Right cardiac atrium (tissue), 5 donors: Measurements from ENCODE around the gene RYR1. TPM values are rescaled to one million over a fixed set of nuclear protein-coding genes. Genes with fewer than 3 reads are reported as not detected.
"Not testable (repeated sequence)": the region's sequence is repeated elsewhere in the genome, so short reads cannot be mapped to it uniquely, and the experiment has no call there.

Experiments used
- ATAC-seq, 2 donors: fragments of 200-7000 bp; cut with Tn5 transposase; one replicate each; pipeline versions ENCODE4 v1.8.0 to v1.9.1; 2020; ENCODE audit warnings: moderate library complexity in 2 of 2, mild to moderate bottlenecking in 1 of 2
- DNase-seq, 3 donors: peaks; one replicate each; pipeline ENCODE4 v3.0.0-alpha.2; 2020
- H3K27ac ChIP-seq: one replicate; pipeline ENCODE4 v1.5.1; 2013; ENCODE audit warnings: mild to moderate bottlenecking, low read length, control low read depth, moderate library complexity
- H3K27me3 ChIP-seq: one replicate; pipeline ENCODE4 v1.6.1; 2013; ENCODE audit not compliant: control insufficient read depth, insufficient read depth
- H3K4me1 ChIP-seq: one replicate; pipeline ENCODE4 v1.6.1; 2013; ENCODE audit warnings: low read length; ENCODE audit not compliant: control insufficient read depth, insufficient read depth
- H3K4me3 ChIP-seq: one replicate; pipeline ENCODE4 v1.5.1; 2013; ENCODE audit warnings: low read length, control low read depth
- H3K9me3 ChIP-seq: one replicate; pipeline ENCODE4 v1.6.1; 2013; ENCODE audit warnings: low read length; ENCODE audit not compliant: control insufficient read depth
- WGBS: extraction: QIAGEN DNeasy Blood & Tissue Kit; methylation state at CpG from one replicate; pipeline ENCODE4 v1.1.7; 2013; 5-methylcytosine and 5-hydroxymethylcytosine counted together
- intact Hi-C, 4 donors: fragments of 100-400 bp; cut with DNase I; formaldehyde crosslinking; loops; one replicate each; pipeline versions ENCODE4 v1.11.0 to v1.14.0; 2022 to 2023
- polyA plus RNA-seq: library from polyadenylated mRNA; stranded (reverse); fragments of 200-250 nt; gene quantifications from one replicate; pipeline ENCODE4 v1.2.3, GENCODE V29; 2013
- total RNA-seq, 4 donors: library from RNA; stranded (reverse); fragmentation: NEBNext Ultra II Directional; extraction: Animal tissue kit (Norgen Biotek cat#: 25700); gene quantifications; one replicate each; pipeline ENCODE4 v1.2.1, GENCODE V29; 2021
- donor health status: healthy with polysubstance abuse.
- donor health status: DM: no; HTN: yes; CAD: no.
- donor health status: DM: no; HTN: no; CAD: no.
- donor health status: DM: no; HTN: yes; CAD: no; lungs with severe emphysema.
- donor health status: DM: yes; HTN: yes; CAD: no.

RYR1 gene
- total and polyA plus RNA-seq, 5 donors = 0.80 to 1.6 (median 1.1) TPM

GRCh38 chr19:38466050-38466449 is 32.6 kb downstream of the RYR1 start:
- Histone ChIP-seq H3K27me3 (no peaks in the 10 kb centered on the region), H3K4me1 (no peaks in the 10 kb centered on the region), H3K27ac (no peak overlapping the region), H3K4me3 (no peak overlapping the region), H3K9me3 (no peaks in the 10 kb centered on the region)
- no peak for ATAC-seq
- intact Hi-C loops = no loop called here
- 93% methylated on average over 26 of the region's 26 CpGs for WGBS
- no peak for DNase-seq

DNA sequence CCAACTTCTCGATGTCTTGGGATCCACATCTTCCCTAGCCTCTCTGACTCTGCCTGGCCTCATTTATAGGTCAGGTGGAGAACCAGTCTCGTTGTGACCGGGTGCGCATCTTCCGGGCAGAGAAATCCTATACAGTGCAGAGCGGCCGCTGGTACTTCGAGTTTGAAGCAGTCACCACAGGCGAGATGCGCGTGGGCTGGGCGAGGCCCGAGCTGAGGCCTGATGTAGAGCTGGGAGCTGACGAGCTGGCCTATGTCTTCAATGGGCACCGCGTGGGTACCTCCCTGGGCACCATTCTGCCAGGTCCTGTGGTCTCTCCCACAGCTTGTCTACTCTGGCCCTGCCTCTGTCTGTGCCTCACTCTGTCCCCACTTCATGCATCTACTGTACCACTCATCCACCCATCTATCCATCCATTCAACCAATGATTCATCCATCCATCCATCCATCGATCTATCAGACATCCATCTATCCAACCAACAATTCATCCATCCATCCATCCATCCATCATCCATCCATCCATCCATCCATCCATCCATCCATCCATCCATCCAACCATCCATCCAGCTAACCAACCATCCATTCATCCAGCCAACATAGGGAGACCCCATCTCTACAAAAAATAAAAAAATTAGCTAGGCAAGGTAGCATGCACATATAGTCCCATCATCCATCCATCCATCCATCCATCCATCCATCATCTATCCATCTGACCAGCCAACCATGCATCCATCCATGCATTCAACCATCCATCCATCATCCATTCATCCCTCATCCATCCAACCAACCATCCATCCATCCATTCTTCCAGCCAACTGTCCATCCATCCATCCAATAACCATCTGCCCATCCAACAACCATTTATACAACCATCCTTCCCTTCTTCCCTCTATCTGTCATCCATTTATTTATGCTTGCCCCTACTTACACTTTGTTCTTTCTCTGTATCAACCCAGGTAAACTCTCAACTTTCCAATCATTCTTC is 34.3 kb downstream of the RYR1 start:
- intact Hi-C loops = no loop called here
- Histone ChIP-seq H3K4me3 (no peak overlapping the region), H3K4me1 (no peaks in the 10 kb centered on the region), H3K27me3 (no peaks in the 10 kb centered on the region), H3K9me3 (no peaks in the 10 kb centered on the region), H3K27ac (no peak overlapping the region)
- ATAC-seq (no peak), DNase-seq (no peak)
- WGBS = 94% methylated on average over 17 of the region's 17 CpGs

DNA sequence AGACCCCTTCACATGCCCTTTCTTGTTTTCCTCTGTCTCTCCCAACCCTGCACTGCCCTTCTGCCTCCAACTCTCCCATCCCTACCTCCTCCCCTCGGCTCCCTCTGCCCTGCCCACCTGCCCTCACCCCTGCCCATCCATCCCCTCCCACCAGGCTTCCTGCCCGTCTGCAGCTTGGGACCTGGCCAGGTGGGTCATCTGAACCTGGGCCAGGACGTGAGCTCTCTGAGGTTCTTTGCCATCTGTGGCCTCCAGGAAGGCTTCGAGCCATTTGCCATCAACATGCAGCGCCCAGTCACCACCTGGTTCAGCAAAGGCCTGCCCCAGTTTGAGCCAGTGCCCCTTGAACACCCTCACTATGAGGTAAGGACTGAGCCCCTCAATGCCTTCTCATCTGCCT is 35.7 kb downstream of the RYR1 start:
- WGBS = 66% methylated on average over 5 of the region's 5 CpGs

DNA sequence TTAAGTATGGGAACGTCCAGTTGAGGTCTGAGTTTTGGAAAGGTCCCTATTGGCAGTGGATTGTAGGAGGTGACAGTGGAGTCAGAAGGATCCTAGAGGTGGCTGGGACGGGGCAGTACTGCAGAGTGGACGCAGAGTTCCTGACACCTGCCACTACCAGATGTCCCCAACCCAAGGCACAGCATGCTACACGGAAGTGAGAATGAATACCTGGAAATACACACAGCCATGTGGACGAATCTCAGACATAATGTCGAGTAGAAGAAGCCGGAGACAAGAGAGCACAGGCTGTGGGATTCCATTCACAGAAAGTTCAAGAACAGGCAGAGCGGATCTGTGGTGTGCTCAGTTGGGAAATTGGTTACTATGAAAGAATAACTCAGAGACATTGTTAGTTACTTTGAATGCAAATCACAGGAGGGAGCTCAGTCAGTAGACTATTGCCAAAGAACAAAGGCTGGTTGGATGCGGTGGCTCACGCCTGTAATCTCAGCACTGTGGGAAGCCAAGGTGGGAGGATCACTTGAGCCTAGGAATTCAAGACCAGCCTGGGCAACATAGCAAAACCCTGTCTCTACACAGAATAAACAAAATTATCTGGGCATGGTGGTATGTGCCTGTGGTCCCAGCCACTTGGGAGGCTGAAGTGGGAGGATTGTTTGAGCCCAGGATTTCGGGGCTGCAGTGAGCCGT is 37.4 kb downstream of the RYR1 start:
- 71% methylated on average over 12 of the region's 12 CpGs for WGBS
- H3K4me1 ChIP-seq = no peaks in the 10 kb centered on the region
- intact Hi-C loops = no loop called here
- ATAC-seq = no peak
- DNase-seq = no peak
- H3K4me3 ChIP-seq = no peak overlapping the region
- H3K9me3 ChIP-seq = no peaks in the 10 kb centered on the region
- no peak overlapping the region for H3K27ac ChIP-seq
- no peaks in the 10 kb centered on the region for H3K27me3 ChIP-seq

More for the DNA sequence above, 35.7 kb downstream of the RYR1 start:
- H3K27ac ChIP-seq = no peak overlapping the region
- H3K27me3 ChIP-seq = no peaks in the 10 kb centered on the region
- DNase-seq (no peak), ATAC-seq (no peak)
- no peaks in the 10 kb centered on the region for H3K4me1 ChIP-seq
- no peak overlapping the region for H3K4me3 ChIP-seq
- intact Hi-C loops = no loop called here
- no peaks in the 10 kb centered on the region for H3K9me3 ChIP-seq

- ATAC-seq, H3K27me3 ChIP-seq, H3K4me1 ChIP-seq, DNase-seq, H3K4me3 ChIP-seq, H3K27ac ChIP-seq, H3K9me3 ChIP-seq, intact Hi-C loops: not testable (repeated sequence)
- 87% methylated on average over 4 of the region's 4 CpGs for WGBS
Measured at GRCh38 chr19:38472725-38473124, 39.2 kb downstream of the RYR1 start.

DNA sequence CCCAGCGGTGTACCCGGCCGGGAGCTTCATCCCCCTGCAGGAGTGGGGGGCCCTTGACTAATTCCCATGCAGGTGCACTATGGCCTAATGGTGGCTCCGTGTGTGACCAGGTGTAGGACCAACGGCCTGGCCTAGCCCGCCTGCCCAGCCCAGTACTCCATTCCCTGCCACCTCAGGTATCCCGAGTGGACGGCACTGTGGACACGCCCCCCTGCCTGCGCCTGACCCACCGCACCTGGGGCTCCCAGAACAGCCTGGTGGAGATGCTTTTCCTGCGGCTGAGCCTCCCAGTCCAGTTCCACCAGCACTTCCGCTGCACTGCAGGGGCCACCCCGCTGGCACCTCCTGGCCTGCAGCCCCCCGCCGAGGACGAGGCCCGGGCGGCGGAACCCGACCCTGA is 39.7 kb downstream of the RYR1 start:
- H3K9me3 ChIP-seq = no peaks in the 10 kb centered on the region
- no peak overlapping the region for H3K27ac ChIP-seq
- ATAC-seq = no peak
- H3K4me1 ChIP-seq = no peaks in the 10 kb centered on the region
- no peak overlapping the region for H3K4me3 ChIP-seq
- WGBS = 86% methylated on average over 21 of the region's 21 CpGs
- no peak for DNase-seq
- intact Hi-C loops = no loop called here
- H3K27me3 ChIP-seq = no peaks in the 10 kb centered on the region

- WGBS = 87% methylated on average over 13 of the region's 13 CpGs
- H3K4me1 ChIP-seq = no peaks in the 10 kb centered on the region
- ATAC-seq (no peak), DNase-seq (no peak)
- no peak overlapping the region for H3K4me3 ChIP-seq
- H3K9me3 ChIP-seq = no peaks in the 10 kb centered on the region
- intact Hi-C loops = no loop called here
- no peaks in the 10 kb centered on the region for H3K27me3 ChIP-seq
- H3K27ac ChIP-seq = no peak overlapping the region
Measured at GRCh38 chr19:38475176-38475575, 41.7 kb downstream of the RYR1 start.

- no peaks in the 10 kb centered on the region for H3K9me3 ChIP-seq
- intact Hi-C loops = no loop called here
- H3K4me3 ChIP-seq = no peak overlapping the region
- DNase-seq = no peak
- 78% methylated on average over 16 of the region's 16 CpGs for WGBS
- ATAC-seq = no peak
- no peak overlapping the region for H3K27ac ChIP-seq
- H3K27me3 ChIP-seq = no peaks in the 10 kb centered on the region
- H3K4me1 ChIP-seq = no peaks in the 10 kb centered on the region
Measured at GRCh38 chr19:38478273-38478971, 44.9 kb downstream of the RYR1 start.

GRCh38 chr19:38482496-38482895 is 49.0 kb downstream of the RYR1 start:
- Histone ChIP-seq H3K27me3 (no peaks in the 10 kb centered on the region), H3K4me1 (no peaks in the 10 kb centered on the region), H3K27ac (no peak overlapping the region), H3K4me3 (no peak overlapping the region), H3K9me3 (no peaks in the 10 kb centered on the region)
- intact Hi-C loops = no loop called here
- ATAC-seq (no peak), DNase-seq (no peak)
- 74% methylated on average over 8 of the region's 8 CpGs for WGBS

- Histone ChIP-seq H3K27ac (no peak overlapping the region), H3K4me3 (no peak overlapping the region), H3K4me1 (no peaks in the 10 kb centered on the region), H3K27me3 (no peaks in the 10 kb centered on the region), H3K9me3 (no peaks in the 10 kb centered on the region)
- no peak for ATAC-seq
- intact Hi-C loops = no loop called here
- WGBS = 89% methylated on average over 24 of the region's 24 CpGs
- DNase-seq = no peak
Measured at GRCh38 chr19:38483016-38483630, 49.6 kb downstream of the RYR1 start.
